SK-N-SH treated with all-trans-retinoic acid at 6 μM for 48 hours (cell line): ENCODE data around the gene TRIM65.

Source experiments
- ATAC-seq: fragments of 200-7000 bp; cut with Tn5 transposase; 3 replicates; pipeline ENCODE4 v1.9.1; 2020; ENCODE audit warnings: mild to moderate bottlenecking, moderate library complexity
- ARNTL ChIP-seq: fragments of 450-650 bp; formaldehyde crosslinking; IDR thresholded peaks from 2 replicates; pipeline ENCODE4 v1.5.0; 2020; ENCODE audit warnings: low read depth, mild to moderate bottlenecking, moderate library complexity, borderline replicate concordance
- BACH2 ChIP-seq: fragments of 250-450 bp; sonication (Bioruptor Pico); IDR thresholded peaks from 2 replicates; pipeline ENCODE4 v1.9.0; 2021; ENCODE audit warnings: mild to moderate bottlenecking, borderline replicate concordance
- CREB5 ChIP-seq: fragments of 250-450 bp; sonication (Bioruptor Pico); IDR thresholded peaks from 2 replicates; pipeline ENCODE4 v1.5.1; 2020; ENCODE audit warnings: low read depth, mild to moderate bottlenecking, moderate library complexity
- CSDC2 ChIP-seq: fragments of 250-450 bp; sonication (Bioruptor Pico); IDR thresholded peaks from 2 replicates; pipeline ENCODE4 v1.5.0; 2020; ENCODE audit warnings: mild to moderate bottlenecking, moderate library complexity
- CSRNP3 ChIP-seq: fragments of 250-450 bp; sonication (Bioruptor Pico); IDR thresholded peaks from 2 replicates; pipeline ENCODE4 v1.5.1; 2021; ENCODE audit warnings: mild to moderate bottlenecking, moderate library complexity
- ESRRG ChIP-seq: fragments of 250-450 bp; sonication (Bioruptor Pico); IDR thresholded peaks from 2 replicates; pipeline ENCODE4 v1.6.1; 2021; ENCODE audit warnings: mild to moderate bottlenecking
- GLIS3 ChIP-seq: fragments of 250-450 bp; sonication (Bioruptor Pico); IDR thresholded peaks from 2 replicates; pipeline ENCODE4 v1.5.0; 2020; ENCODE audit warnings: mild to moderate bottlenecking, moderate library complexity
- ISL1 ChIP-seq: fragments of 250-450 bp; sonication (Bioruptor Pico); IDR thresholded peaks from 2 replicates; pipeline ENCODE4 v2.1.2; 2022; ENCODE audit warnings: mild to moderate bottlenecking, moderate library complexity
- OSR1 ChIP-seq: fragments of 250-450 bp; sonication (Bioruptor Pico); IDR thresholded peaks from 2 replicates; pipeline ENCODE4 v1.8.0; 2022; ENCODE audit warnings: moderate library complexity, mild to moderate bottlenecking, inconsistent platforms
- POU6F1 ChIP-seq: fragments of 250-450 bp; sonication (Bioruptor Pico); IDR thresholded peaks from 2 replicates; pipeline ENCODE4 v1.8.0; 2021; ENCODE audit warnings: low read depth, mild to moderate bottlenecking, moderate library complexity, borderline replicate concordance
- PPARA ChIP-seq: fragments of 250-450 bp; sonication (Bioruptor Pico); IDR thresholded peaks from 2 replicates; pipeline ENCODE4 v1.5.0; 2020; ENCODE audit warnings: mild to moderate bottlenecking, borderline replicate concordance
- RARB ChIP-seq: fragments of 250-450 bp; sonication (Bioruptor Pico); IDR thresholded peaks from 2 replicates; pipeline ENCODE4 v1.8.0; 2021; ENCODE audit warnings: mild to moderate bottlenecking, moderate library complexity
- TOX ChIP-seq: fragments of 250-450 bp; sonication (Bioruptor Pico); IDR thresholded peaks from 2 replicates; pipeline ENCODE4 v1.8.0; 2021; ENCODE audit warnings: mild to moderate bottlenecking, moderate library complexity, borderline replicate concordance
- ZC3H10 ChIP-seq: fragments of 250-450 bp; sonication (Bioruptor Pico); IDR thresholded peaks from 2 replicates; pipeline ENCODE4 v1.5.1; 2021; ENCODE audit warnings: mild to moderate bottlenecking, moderate library complexity
- ZFP3 ChIP-seq: fragments of 250-450 bp; sonication (Bioruptor Pico); IDR thresholded peaks from 2 replicates; pipeline ENCODE4 v1.5.0; 2020; ENCODE audit warnings: mild to moderate bottlenecking, moderate library complexity
- ZFP30 ChIP-seq: fragments of 450-650 bp; formaldehyde crosslinking; IDR thresholded peaks from 2 replicates; pipeline ENCODE4 v1.5.0; 2022; ENCODE audit warnings: mild to moderate bottlenecking, moderate library complexity
- ZNF70 ChIP-seq: fragments of 450-650 bp; formaldehyde crosslinking; IDR thresholded peaks from 2 replicates; pipeline ENCODE4 v1.5.0; 2020; ENCODE audit warnings: mild to moderate bottlenecking, moderate library complexity

Gene TRIM65

GRCh38 chr17:75845058-75845711, 51.6 kb downstream of the TRIM65 start:
- ATAC-seq = peak; percentile 87
- 0 out of 2 replicates have a peak, but pooled peaks have one; percentile 6 for TF ChIP-seq ZFP30 (CRISPR knock-in tag)
- TF ChIP-seq POU6F1 (CRISPR knock-in tag) = no peak
- no peak for TF ChIP-seq ZNF70 (CRISPR knock-in tag)
- TF ChIP-seq, all 23 proteins: peak for 1

GRCh38 chr17:75844530-75845057, 52.2 kb downstream of the TRIM65 start:
- peak; percentile 9 for ATAC-seq
- TF ChIP-seq POU6F1 (CRISPR knock-in tag) = no peak
- no peak for TF ChIP-seq ZFP3
- TF ChIP-seq ISL1 (CRISPR knock-in tag) = no peak
- no peak for TF ChIP-seq OSR1
- no peak for TF ChIP-seq GLIS3 (CRISPR knock-in tag)
- TF ChIP-seq CSDC2 (CRISPR knock-in tag) = no peak
- TF ChIP-seq ZNF70 (CRISPR knock-in tag) = no peak

GRCh38 chr17:75843577-75844529, 52.9 kb downstream of the TRIM65 start, which contains the start of gene UNC13D:
UNC13D (minus strand) TSS chr17:75844404; CDS start chr17:75844337, 67 bp downstream.
- TF ChIP-seq ZNF70 (CRISPR knock-in tag) = 0 out of 2 replicates have a peak, but pooled peaks have one; percentile 25
- TF ChIP-seq POU6F1 (CRISPR knock-in tag) = no peak
- TF ChIP-seq ARNTL (CRISPR knock-in tag) = no peak
- no peak for TF ChIP-seq ZC3H10
- no peak for TF ChIP-seq ESRRG (CRISPR knock-in tag)
- peak; percentile 29; the same call in 1 of the 2 replicates for TF ChIP-seq ZFP3
- TF ChIP-seq ISL1 (CRISPR knock-in tag) = no peak
- ATAC-seq = peak; percentile 4; the same call in 2 of the 3 replicates

GRCh38 chr17:75842963-75843576, 53.7 kb downstream of the TRIM65 start:
- no peak for ATAC-seq

GRCh38 chr17:75842411-75842810, 54.3 kb downstream of the TRIM65 start:
- no peak for ATAC-seq
- TF ChIP-seq CSRNP3 (CRISPR knock-in tag) = no peak
- no peak for TF ChIP-seq TOX (CRISPR knock-in tag)
- no peak for TF ChIP-seq ZFP30 (CRISPR knock-in tag)
- TF ChIP-seq CSDC2 (CRISPR knock-in tag) = no peak
- no peak for TF ChIP-seq ZFP3
- TF ChIP-seq RARB (CRISPR knock-in tag) = no peak
- TF ChIP-seq PPARA (CRISPR knock-in tag) = no peak
- TF ChIP-seq BACH2 = no peak
- no peak for TF ChIP-seq CREB5 (CRISPR knock-in tag)
- TF ChIP-seq POU6F1 (CRISPR knock-in tag) = no peak
- TF ChIP-seq ZNF70 (CRISPR knock-in tag) = no peak

More at GRCh38 chr17:75842963-75843576, 53.7 kb downstream of the TRIM65 start:
- TF ChIP-seq CSDC2 (CRISPR knock-in tag) (no peak), ZNF70 (CRISPR knock-in tag) (no peak)
- TF ChIP-seq, all 23 proteins: peak for 0
